Measurements from ENCODE around the gene BNIP1.
A peak's percentile ranks its signal among the peaks of the same experiment; 100 is the strongest.
"Not testable (repeated sequence)": the region's sequence is repeated elsewhere in the genome, so short reads cannot be mapped to it uniquely, and the experiment has no call there.

The BNIP1 gene

GRCh38 chr5:173144200-173145176 lies at the start of gene BNIP1:
Gene BNIP1, plus strand, starts transcription at chr5:173144531. Its CDS starts 15 bp downstream, at chr5:173144546.
- DNase-seq = peak; percentile 98

- no peak for DNase-seq
Measured at GRCh38 chr5:173098787-173099186, 45.5 kb upstream of the BNIP1 start.

GRCh38 chr5:173099461-173099860 lies 44.9 kb upstream of the BNIP1 start:
- no peak for DNase-seq

- no peak for DNase-seq
Measured at GRCh38 chr5:173101245-173101644, 43.1 kb upstream of the BNIP1 start.

- no peak for DNase-seq
Measured at GRCh38 chr5:173103411-173103810, 40.9 kb upstream of the BNIP1 start.

- DNase-seq = no peak
Measured at GRCh38 chr5:173108914-173109313, 35.4 kb upstream of the BNIP1 start.

GRCh38 chr5:173114536-173114935 lies 29.8 kb upstream of the BNIP1 start:
- no peak for DNase-seq

GRCh38 chr5:173119719-173120118 lies 24.6 kb upstream of the BNIP1 start:
- no peak for DNase-seq

- DNase-seq = no peak
Measured at GRCh38 chr5:173123416-173123815, 20.9 kb upstream of the BNIP1 start.

- DNase-seq = not testable (repeated sequence)
Measured at GRCh38 chr5:173132166-173132565, 12.2 kb upstream of the BNIP1 start.

GRCh38 chr5:173138707-173139106 lies 5.6 kb upstream of the BNIP1 start:
- DNase-seq = no peak

GRCh38 chr5:173139631-173140030 lies 4.7 kb upstream of the BNIP1 start:
- no peak for DNase-seq

- DNase-seq = no peak
Measured at GRCh38 chr5:173140769-173141168, 3.6 kb upstream of the BNIP1 start.

- no peak for DNase-seq
Measured at GRCh38 chr5:173143567-173143966, 764 bp upstream of the BNIP1 start.

GRCh38 chr5:173148354-173148753 lies 4.0 kb downstream of the BNIP1 start:
- no peak for DNase-seq

- no peak for DNase-seq
Measured at GRCh38 chr5:173152547-173152946, 8.2 kb downstream of the BNIP1 start.

- DNase-seq = no peak
Measured at GRCh38 chr5:173153842-173154241, 9.5 kb downstream of the BNIP1 start.

GRCh38 chr5:173154619-173155018 lies 10.3 kb downstream of the BNIP1 start:
- not testable (repeated sequence) for DNase-seq

GRCh38 chr5:173155912-173156311 lies 11.6 kb downstream of the BNIP1 start:
- DNase-seq = no peak

- no peak for DNase-seq
Measured at GRCh38 chr5:173158366-173158765, 14.0 kb downstream of the BNIP1 start.

- DNase-seq = no peak
Measured at GRCh38 chr5:173159256-173159655, 14.9 kb downstream of the BNIP1 start.

- no peak for DNase-seq
Measured at GRCh38 chr5:173161148-173161547, 16.8 kb downstream of the BNIP1 start.

- DNase-seq = no peak
Measured at GRCh38 chr5:173163219-173163618, 18.9 kb downstream of the BNIP1 start.

GRCh38 chr5:173165177-173166016 lies 21.1 kb downstream of the BNIP1 start:
- DNase-seq = no peak
